HUES6 (cell line): ENCODE results near the gene F11R.
"Not testable (repeated sequence)": the region's sequence is repeated elsewhere in the genome, so short reads cannot be mapped to it uniquely, and the experiment has no call there.

Experiments used
- H3K27ac ChIP-seq: 2 replicates; pipeline ENCODE4 v1.7.0; 2013; ENCODE audit warnings: low read depth, mild to moderate bottlenecking, low read length, inconsistent platforms
- H3K27me3 ChIP-seq: 2 replicates; pipeline ENCODE4 v1.6.1; 2013; ENCODE audit warnings: low read length; ENCODE audit not compliant: control insufficient read depth, insufficient read depth
- H3K36me3 ChIP-seq: 2 replicates; pipeline ENCODE4 v1.6.1; 2013; ENCODE audit warnings: low read length; ENCODE audit not compliant: control insufficient read depth, insufficient read depth
- H3K4me1 ChIP-seq: 2 replicates; pipeline ENCODE4 v1.6.1; 2013; ENCODE audit warnings: low read length; ENCODE audit not compliant: control insufficient read depth, insufficient read depth
- H3K4me3 ChIP-seq: 2 replicates; pipeline ENCODE4 v1.5.1; 2013; ENCODE audit warnings: low read depth, low read length
- H3K9ac ChIP-seq: one replicate; pipeline ENCODE4 v1.6.1; 2013; ENCODE audit warnings: mild to moderate bottlenecking, low read length
- H3K9me3 ChIP-seq: 2 replicates; pipeline ENCODE4 v1.6.1; 2013; ENCODE audit warnings: low read depth, low read length; ENCODE audit not compliant: control insufficient read depth, insufficient read depth

F11R gene

GRCh38 chr1:161021165-161021969 lies 415 bp upstream of the F11R start:
- H3K9ac ChIP-seq: peak overlapping the region; percentile 95
- H3K27ac ChIP-seq: peak overlapping the region; percentile 74; the same call in 1 of the 2 replicates
- no peaks in the 10 kb centered on the region for H3K27me3 ChIP-seq
- peak overlapping the region; percentile 90 for H3K4me3 ChIP-seq
- no peaks in the 10 kb centered on the region for H3K9me3 ChIP-seq
- H3K36me3 ChIP-seq: no peaks in the 10 kb centered on the region; the same call in 1 of the 2 replicates
- peaks cover 20% of the 10 kb centered on the region for H3K4me1 ChIP-seq

- Histone ChIP-seq H3K36me3 (no peaks in the 10 kb centered on the region; the same call in 1 of the 2 replicates), H3K27ac (peak overlapping the region; percentile 74; the same call in 1 of the 2 replicates), H3K27me3 (no peaks in the 10 kb centered on the region), H3K4me1 (peaks cover 20% of the 10 kb centered on the region), H3K9ac (peak overlapping the region; percentile 95), H3K9me3 (no peaks in the 10 kb centered on the region), H3K4me3 (peak overlapping the region; percentile 90)
Measured at GRCh38 chr1:161019751-161020495, 1.0 kb downstream of the F11R start.

- not testable (repeated sequence) for H3K27me3 ChIP-seq, H3K9me3 ChIP-seq, H3K36me3 ChIP-seq
- H3K4me1 ChIP-seq: peaks cover 24% of the 10 kb centered on the region
- peak overlapping the region; percentile 90 for H3K4me3 ChIP-seq
- H3K27ac ChIP-seq: peak overlapping the region; percentile 74; the same call in 1 of the 2 replicates
- peak overlapping the region; percentile 95 for H3K9ac ChIP-seq
Measured at GRCh38 chr1:161019111-161019660, 1.8 kb downstream of the F11R start.

GRCh38 chr1:161018631-161018930 lies 2.4 kb downstream of the F11R start:
- peaks cover 30% of the 10 kb centered on the region for H3K4me1 ChIP-seq
- H3K36me3 ChIP-seq: peaks cover under 1% of the 10 kb centered on the region; the same call in 1 of the 2 replicates
- H3K4me3 ChIP-seq: peak overlapping the region; percentile 90
- no peak overlapping the region for H3K9ac ChIP-seq
- no peaks in the 10 kb centered on the region for H3K9me3 ChIP-seq
- no peaks in the 10 kb centered on the region for H3K27me3 ChIP-seq
- H3K27ac ChIP-seq: no peak overlapping the region

- peak overlapping the region; percentile 90 for H3K4me3 ChIP-seq
- H3K9ac ChIP-seq: peak overlapping the region; percentile 18
- H3K9me3 ChIP-seq: no peaks in the 10 kb centered on the region
- H3K4me1 ChIP-seq: peaks cover 36% of the 10 kb centered on the region
- peaks cover 6% of the 10 kb centered on the region; the same call in 1 of the 2 replicates for H3K36me3 ChIP-seq
- no peaks in the 10 kb centered on the region for H3K27me3 ChIP-seq
- 0 out of 2 replicates have a peak overlapping the region, but pooled peaks have one; percentile 2 for H3K27ac ChIP-seq
Measured at GRCh38 chr1:161017756-161018630, 3.0 kb downstream of the F11R start.

GRCh38 chr1:161017181-161017580 lies 3.8 kb downstream of the F11R start:
- Histone ChIP-seq H3K4me3 (0 out of 2 replicates have a peak overlapping the region, but pooled peaks have one; percentile 16), H3K4me1 (peaks cover 38% of the 10 kb centered on the region)
- not testable (repeated sequence) for H3K27ac ChIP-seq, H3K9me3 ChIP-seq, H3K9ac ChIP-seq, H3K27me3 ChIP-seq, H3K36me3 ChIP-seq

- H3K4me3 ChIP-seq, H3K27ac ChIP-seq, H3K9ac ChIP-seq, H3K27me3 ChIP-seq, H3K36me3 ChIP-seq, H3K9me3 ChIP-seq: not testable (repeated sequence)
- peaks cover 40% of the 10 kb centered on the region for H3K4me1 ChIP-seq
Measured at GRCh38 chr1:161016683-161017082, 4.3 kb downstream of the F11R start.

- Histone ChIP-seq H3K36me3 (peaks cover 13% of the 10 kb centered on the region), H3K27me3 (no peaks in the 10 kb centered on the region), H3K27ac (peak overlapping the region; percentile 20; the same call in 1 of the 2 replicates), H3K9ac (peak overlapping the region; percentile 14), H3K9me3 (no peaks in the 10 kb centered on the region), H3K4me3 (no peak overlapping the region), H3K4me1 (peaks cover 36% of the 10 kb centered on the region)
Measured at GRCh38 chr1:161013488-161014230, 7.3 kb downstream of the F11R start.

- peak overlapping the region; percentile 20; the same call in 1 of the 2 replicates for H3K27ac ChIP-seq
- peaks cover 33% of the 10 kb centered on the region for H3K4me1 ChIP-seq
Measured at GRCh38 chr1:161013131-161013487, 7.8 kb downstream of the F11R start.

GRCh38 chr1:161012420-161012819 lies 8.5 kb downstream of the F11R start:
- peaks cover 14% of the 10 kb centered on the region for H3K36me3 ChIP-seq
- H3K27me3 ChIP-seq: no peaks in the 10 kb centered on the region
- no peaks in the 10 kb centered on the region for H3K9me3 ChIP-seq
- H3K4me3 ChIP-seq: no peak overlapping the region
- no peak overlapping the region for H3K9ac ChIP-seq
- no peak overlapping the region for H3K27ac ChIP-seq
- peaks cover 26% of the 10 kb centered on the region for H3K4me1 ChIP-seq

More at GRCh38 chr1:161013131-161013487, 7.8 kb downstream of the F11R start:
- Histone ChIP-seq H3K36me3 (peaks cover 14% of the 10 kb centered on the region), H3K4me3 (no peak overlapping the region), H3K9me3 (no peaks in the 10 kb centered on the region), H3K27me3 (no peaks in the 10 kb centered on the region), H3K9ac (peak overlapping the region; percentile 10)
